Liver (tissue), 9 donors: Measurements from ENCODE around the gene IRAK2. TPM values are rescaled to one million over a fixed set of nuclear protein-coding genes. Genes with fewer than 3 reads are reported as not detected.

Experiments
- DNase-seq: peaks from one replicate; pipeline ENCODE4 v3.0.0-alpha.2; 2017; ENCODE audit warnings: low spot score
- H3K27ac ChIP-seq, 2 donors: one replicate each; pipeline ENCODE4 v1.7.0; 2013; ENCODE audit warnings: inconsistent platforms in 2 of 2, low read length in 2 of 2, control low read depth in 1 of 2, low read depth in 1 of 2, mild to moderate bottlenecking in 1 of 2
- H3K27me3 ChIP-seq, 4 donors: one replicate each; pipeline versions ENCODE4 v1.6.1 to v1.7.0; 2013; ENCODE audit warnings: low read length in 3 of 4, inconsistent platforms in 1 of 4, mild to moderate bottlenecking in 1 of 4, moderate library complexity in 1 of 4; ENCODE audit not compliant: control insufficient read depth in 4 of 4, insufficient read depth in 4 of 4
- H3K36me3 ChIP-seq, 4 donors: one replicate each; pipeline versions ENCODE4 v1.6.1 to v1.7.0; 2013; ENCODE audit warnings: low read length in 3 of 4, mild to moderate bottlenecking in 3 of 4, low read depth in 1 of 4, moderate library complexity in 1 of 4; ENCODE audit not compliant: control insufficient read depth in 4 of 4, insufficient read depth in 3 of 4
- H3K4me1 ChIP-seq, 4 donors: one replicate each; pipeline versions ENCODE4 v1.6.1 to v1.7.0; 2013; ENCODE audit warnings: low read length in 3 of 4, mild to moderate bottlenecking in 3 of 4, moderate library complexity in 1 of 4; ENCODE audit not compliant: control insufficient read depth in 4 of 4, insufficient read depth in 4 of 4
- H3K4me3 ChIP-seq, 3 donors: one replicate each; pipeline versions ENCODE4 v1.6.1 to v1.7.0; 2013; ENCODE audit warnings: low read length in 3 of 3, control low read depth in 1 of 3, low read depth in 1 of 3, mild to moderate bottlenecking in 1 of 3
- H3K9ac ChIP-seq, 2 donors: one replicate each; pipeline ENCODE4 v1.7.0; 2013; ENCODE audit warnings: low read length in 2 of 2, mild to moderate bottlenecking in 2 of 2, moderate library complexity in 2 of 2, control low read depth in 1 of 2, low read depth in 1 of 2
- H3K9me3 ChIP-seq, 4 donors: one replicate each; pipeline versions ENCODE4 v1.6.1 to v1.7.0; 2013; ENCODE audit warnings: low read length in 3 of 4; ENCODE audit not compliant: control insufficient read depth in 4 of 4
- EGR1 ChIP-seq, 2 donors: IDR thresholded peaks; 2 replicates each; pipeline ENCODE4 v1.6.1; 2016 to 2018; ENCODE audit warnings: antibody characterized with exemption in 2 of 2, low read depth in 2 of 2
- FOXA1 ChIP-seq: IDR thresholded peaks from 2 replicates; pipeline ENCODE4 v1.6.1; 2016; ENCODE audit warnings: antibody characterized with exemption
- FOXA2 ChIP-seq: IDR thresholded peaks from 2 replicates; pipeline ENCODE4 v1.6.1; 2016; ENCODE audit warnings: antibody characterized with exemption
- GABPA ChIP-seq, 2 donors: IDR thresholded peaks in 1 of 2; conservative IDR thresholded peaks in 1 of 2; 2 replicates each; pipeline ENCODE4 v1.6.1; 2016; ENCODE audit warnings: antibody characterized with exemption in 2 of 2, mild to moderate bottlenecking in 1 of 2, moderate library complexity in 1 of 2
- HNF4A ChIP-seq, 2 donors: conservative IDR thresholded peaks; 2 replicates each; pipeline ENCODE4 v1.6.1; 2016; ENCODE audit warnings: antibody characterized with exemption in 2 of 2, mild to moderate bottlenecking in 2 of 2
- HNF4G ChIP-seq: IDR thresholded peaks from 2 replicates; pipeline ENCODE4 v1.6.1; 2016; ENCODE audit warnings: antibody characterized with exemption
- JUND ChIP-seq, 2 donors: IDR thresholded peaks; 2 replicates each; pipeline ENCODE4 v1.6.1; 2016; ENCODE audit warnings: antibody characterized with exemption in 2 of 2
- NR2F2 ChIP-seq: IDR thresholded peaks from 2 replicates; pipeline ENCODE4 v1.6.1; 2016; ENCODE audit warnings: antibody characterized with exemption
- RAD21 ChIP-seq, 2 donors: IDR thresholded peaks; 2 replicates each; pipeline ENCODE4 v1.6.1; 2016; ENCODE audit warnings: antibody characterized with exemption in 2 of 2, mild to moderate bottlenecking in 2 of 2
- RXRA ChIP-seq, 2 donors: IDR thresholded peaks; 2 replicates each; pipeline ENCODE4 v1.6.1; 2017 to 2018; ENCODE audit warnings: antibody characterized with exemption in 2 of 2, mild to moderate bottlenecking in 1 of 2
- SP1 ChIP-seq: IDR thresholded peaks from 2 replicates; pipeline ENCODE4 v1.6.1; 2018; ENCODE audit warnings: antibody characterized with exemption, mild to moderate bottlenecking
- TAF1 ChIP-seq: conservative IDR thresholded peaks from 2 replicates; pipeline ENCODE4 v1.6.1; 2016; ENCODE audit warnings: antibody characterized with exemption, mild to moderate bottlenecking
- YY1 ChIP-seq: IDR thresholded peaks from 2 replicates; pipeline ENCODE4 v1.6.1; 2016; ENCODE audit warnings: antibody characterized with exemption, mild to moderate bottlenecking
- WGBS: extraction: QIAGEN DNeasy Blood & Tissue Kit; methylation state at CpG from one replicate; pipeline ENCODE4 v1.1.7; 2013; 5-methylcytosine and 5-hydroxymethylcytosine counted together
- polyA plus RNA-seq, 2 donors: library from polyadenylated mRNA; stranded (reverse) in 1 of 2; unstranded in 1 of 2; fragments of 200-250 nt in 1 of 2; fragments of >200 nt in 1 of 2; fragmentation: Nextera tagmentation in 1 of 2; extraction: Ambion mirVana in 1 of 2; gene quantifications; one replicate each; pipeline versions ENCODE4 v1.2.1 to v1.2.3, GENCODE V29; 2013 to 2015
- total RNA-seq, 2 donors: library from RNA; depleted of rRNA; stranded (reverse); fragments of >200 nt; gene quantifications; one replicate each; pipeline ENCODE4 v1.2.3, GENCODE V29; 2014
- TF ChIP-seq, protein P1 (sequence below): IDR thresholded peaks from 2 replicates; pipeline ENCODE4 v1.6.1; 2016; ENCODE audit warnings: antibody characterized with exemption
- TF ChIP-seq, protein P2 (sequence below): IDR thresholded peaks from 2 replicates; pipeline ENCODE4 v1.6.1; 2016; ENCODE audit warnings: antibody characterized with exemption
- TF ChIP-seq, protein P3 (sequence below): IDR thresholded peaks from 2 replicates; pipeline ENCODE4 v1.6.1; 2016; ENCODE audit warnings: antibody characterized with exemption
- TF ChIP-seq, protein P4 (sequence below): IDR thresholded peaks from 2 replicates; pipeline ENCODE4 v1.6.1; 2016; ENCODE audit warnings: antibody characterized with exemption, mild to moderate bottlenecking
- TF ChIP-seq, protein P5 (sequence below): fragments of 150-350 bp; IDR thresholded peaks from 2 replicates; pipeline ENCODE4 v1.5.1; 2017; ENCODE audit warnings: improper control_type of control experiment, low read depth, low read length; ENCODE audit not compliant: missing input control
- donor health status: healthy.
- donor health status: healthy.
- donor health status: healthy.
- donor health status: healthy.
- donor health status: healthy.

IRAK2 gene
- total and polyA plus RNA-seq, 4 donors = 2.7 to 9.3 (median 5.9) TPM

DNA sequence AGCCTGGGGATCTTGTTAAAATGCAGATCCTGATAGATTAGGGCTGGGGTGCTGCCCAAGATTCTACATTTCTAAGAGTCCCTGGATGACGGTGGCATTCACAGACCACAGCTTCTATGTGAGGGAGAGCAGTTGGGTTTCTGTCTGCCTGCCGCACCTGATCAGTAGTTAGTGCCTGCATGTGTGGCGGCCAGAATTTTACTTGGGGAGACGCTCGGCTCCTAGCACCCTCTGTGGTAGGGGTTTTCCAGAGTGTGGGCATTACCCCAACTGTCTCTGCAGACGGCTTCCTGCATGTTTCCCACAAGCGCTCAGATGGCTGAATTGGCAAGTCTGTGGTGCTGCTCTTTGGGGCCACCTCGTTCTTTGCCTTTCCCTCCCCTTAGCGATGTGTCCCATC, 119.8 kb downstream of the IRAK2 start:
- no peaks in the 10 kb centered on the region for H3K9me3 ChIP-seq
- no peaks in the 10 kb centered on the region for H3K4me1 ChIP-seq
- no peak overlapping the region for H3K4me3 ChIP-seq
- no peaks in the 10 kb centered on the region for H3K27me3 ChIP-seq
- H3K36me3 ChIP-seq = peaks cover 6 to 32% (median 18%) of the 10 kb centered on the region in 4 donors
- WGBS = 82% methylated on average over 9 of the region's 9 CpGs
- TF ChIP-seq SP1 (no peak), FOXA1 (no peak), JUND (IDR thresholded peaks at IDR 0.05) (no peak), HNF4G (no peak), NR2F2 (no peak), RAD21 (IDR thresholded peaks at IDR 0.05) (no peak), EGR1 (IDR thresholded peaks at IDR 0.05; ENCODE audit: low read depth in 2 of 2) (no peak), YY1 (no peak), RXRA (IDR thresholded peaks at IDR 0.05) (no peak), TAF1 (no peak)
- TF ChIP-seq, protein P1, sequence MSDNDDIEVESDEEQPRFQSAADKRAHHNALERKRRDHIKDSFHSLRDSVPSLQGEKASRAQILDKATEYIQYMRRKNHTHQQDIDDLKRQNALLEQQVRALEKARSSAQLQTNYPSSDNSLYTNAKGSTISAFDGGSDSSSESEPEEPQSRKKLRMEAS = no peak
- TF ChIP-seq, protein P2, sequence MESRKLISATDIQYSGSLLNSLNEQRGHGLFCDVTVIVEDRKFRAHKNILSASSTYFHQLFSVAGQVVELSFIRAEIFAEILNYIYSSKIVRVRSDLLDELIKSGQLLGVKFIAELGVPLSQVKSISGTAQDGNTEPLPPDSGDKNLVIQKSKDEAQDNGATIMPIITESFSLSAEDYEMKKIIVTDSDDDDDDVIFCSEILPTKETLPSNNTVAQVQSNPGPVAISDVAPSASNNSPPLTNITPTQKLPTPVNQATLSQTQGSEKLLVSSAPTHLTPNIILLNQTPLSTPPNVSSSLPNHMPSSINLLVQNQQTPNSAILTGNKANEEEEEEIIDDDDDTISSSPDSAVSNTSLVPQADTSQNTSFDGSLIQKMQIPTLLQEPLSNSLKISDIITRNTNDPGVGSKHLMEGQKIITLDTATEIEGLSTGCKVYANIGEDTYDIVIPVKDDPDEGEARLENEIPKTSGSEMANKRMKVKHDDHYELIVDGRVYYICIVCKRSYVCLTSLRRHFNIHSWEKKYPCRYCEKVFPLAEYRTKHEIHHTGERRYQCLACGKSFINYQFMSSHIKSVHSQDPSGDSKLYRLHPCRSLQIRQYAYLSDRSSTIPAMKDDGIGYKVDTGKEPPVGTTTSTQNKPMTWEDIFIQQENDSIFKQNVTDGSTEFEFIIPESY = no peak
- H3K9ac ChIP-seq = no peak overlapping the region
- no peak for DNase-seq
- no peak overlapping the region for H3K27ac ChIP-seq

DNA sequence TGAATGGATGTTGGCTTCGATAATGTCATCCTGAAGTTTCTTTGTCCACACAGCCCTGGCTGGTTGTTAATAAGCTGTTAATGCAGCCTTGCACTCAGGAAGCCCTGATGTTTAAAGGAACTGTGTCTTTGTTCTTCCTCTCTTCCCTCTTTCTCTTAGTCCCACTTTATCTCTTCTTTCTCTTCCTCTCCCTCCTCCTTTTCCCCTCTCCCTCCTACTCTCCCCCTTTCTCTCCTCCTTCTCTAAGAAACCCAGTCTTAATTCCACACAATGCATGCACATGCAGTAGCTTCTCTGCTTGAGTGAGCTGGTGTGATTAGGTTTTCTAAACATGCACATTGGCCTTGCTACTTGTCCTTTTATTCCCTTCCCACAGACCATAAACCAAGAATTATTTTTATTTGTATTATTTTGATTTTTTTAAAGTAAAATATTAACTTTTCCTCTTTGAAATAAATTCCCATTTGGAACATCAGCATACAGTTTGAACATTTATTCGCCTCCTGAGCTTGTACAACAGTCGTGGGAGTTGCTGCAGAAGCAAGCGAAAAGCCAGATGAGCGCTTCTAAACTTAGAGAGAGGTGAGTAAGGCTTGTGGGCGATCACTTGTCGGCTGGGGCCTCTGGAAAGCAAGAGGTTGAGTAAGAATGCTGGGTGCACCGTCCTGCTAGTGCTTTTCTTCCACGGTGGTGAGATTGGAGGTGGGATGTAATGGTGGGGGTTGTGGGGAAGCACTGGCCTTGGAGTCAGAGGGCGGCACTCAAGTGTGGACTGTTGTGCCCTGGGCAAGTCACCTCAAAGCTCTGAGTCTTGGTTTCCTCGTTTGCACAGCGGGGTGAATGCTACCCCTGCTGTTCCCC, 120.8 kb downstream of the IRAK2 start:
- H3K27me3 ChIP-seq = no peaks in the 10 kb centered on the region
- H3K4me3 ChIP-seq = no peak overlapping the region
- WGBS = 91% methylated on average over 12 of the region's 12 CpGs
- H3K4me1 ChIP-seq = no peaks in the 10 kb centered on the region
- H3K9me3 ChIP-seq = no peaks in the 10 kb centered on the region
- peaks cover 6 to 22% (median 11%) of the 10 kb centered on the region in 4 donors for H3K36me3 ChIP-seq
- DNase-seq = no peak
- no peak overlapping the region for H3K27ac ChIP-seq
- TF ChIP-seq HNF4A (conservative IDR thresholded peaks at IDR 0.05) (no peak), SP1 (no peak), FOXA2 (no peak), RXRA (IDR thresholded peaks at IDR 0.05) (no peak), HNF4G (no peak), EGR1 (IDR thresholded peaks at IDR 0.05; ENCODE audit: low read depth in 2 of 2) (no peak), TAF1 (no peak), NR2F2 (no peak), GABPA (IDR thresholded peaks at IDR 0.05 in 1 of 2, conservative IDR thresholded peaks at IDR 0.05 in 1 of 2) (no peak), FOXA1 (no peak), RAD21 (IDR thresholded peaks at IDR 0.05) (no peak), JUND (IDR thresholded peaks at IDR 0.05) (no peak), YY1 (no peak)
- TF ChIP-seq, protein P1 = no peak
- TF ChIP-seq, protein P3, sequence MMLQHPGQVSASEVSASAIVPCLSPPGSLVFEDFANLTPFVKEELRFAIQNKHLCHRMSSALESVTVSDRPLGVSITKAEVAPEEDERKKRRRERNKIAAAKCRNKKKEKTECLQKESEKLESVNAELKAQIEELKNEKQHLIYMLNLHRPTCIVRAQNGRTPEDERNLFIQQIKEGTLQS = no peak
- TF ChIP-seq, protein P4, sequence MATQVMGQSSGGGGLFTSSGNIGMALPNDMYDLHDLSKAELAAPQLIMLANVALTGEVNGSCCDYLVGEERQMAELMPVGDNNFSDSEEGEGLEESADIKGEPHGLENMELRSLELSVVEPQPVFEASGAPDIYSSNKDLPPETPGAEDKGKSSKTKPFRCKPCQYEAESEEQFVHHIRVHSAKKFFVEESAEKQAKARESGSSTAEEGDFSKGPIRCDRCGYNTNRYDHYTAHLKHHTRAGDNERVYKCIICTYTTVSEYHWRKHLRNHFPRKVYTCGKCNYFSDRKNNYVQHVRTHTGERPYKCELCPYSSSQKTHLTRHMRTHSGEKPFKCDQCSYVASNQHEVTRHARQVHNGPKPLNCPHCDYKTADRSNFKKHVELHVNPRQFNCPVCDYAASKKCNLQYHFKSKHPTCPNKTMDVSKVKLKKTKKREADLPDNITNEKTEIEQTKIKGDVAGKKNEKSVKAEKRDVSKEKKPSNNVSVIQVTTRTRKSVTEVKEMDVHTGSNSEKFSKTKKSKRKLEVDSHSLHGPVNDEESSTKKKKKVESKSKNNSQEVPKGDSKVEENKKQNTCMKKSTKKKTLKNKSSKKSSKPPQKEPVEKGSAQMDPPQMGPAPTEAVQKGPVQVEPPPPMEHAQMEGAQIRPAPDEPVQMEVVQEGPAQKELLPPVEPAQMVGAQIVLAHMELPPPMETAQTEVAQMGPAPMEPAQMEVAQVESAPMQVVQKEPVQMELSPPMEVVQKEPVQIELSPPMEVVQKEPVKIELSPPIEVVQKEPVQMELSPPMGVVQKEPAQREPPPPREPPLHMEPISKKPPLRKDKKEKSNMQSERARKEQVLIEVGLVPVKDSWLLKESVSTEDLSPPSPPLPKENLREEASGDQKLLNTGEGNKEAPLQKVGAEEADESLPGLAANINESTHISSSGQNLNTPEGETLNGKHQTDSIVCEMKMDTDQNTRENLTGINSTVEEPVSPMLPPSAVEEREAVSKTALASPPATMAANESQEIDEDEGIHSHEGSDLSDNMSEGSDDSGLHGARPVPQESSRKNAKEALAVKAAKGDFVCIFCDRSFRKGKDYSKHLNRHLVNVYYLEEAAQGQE = no peak
- TF ChIP-seq, protein P2 = no peak
- TF ChIP-seq, protein P5, sequence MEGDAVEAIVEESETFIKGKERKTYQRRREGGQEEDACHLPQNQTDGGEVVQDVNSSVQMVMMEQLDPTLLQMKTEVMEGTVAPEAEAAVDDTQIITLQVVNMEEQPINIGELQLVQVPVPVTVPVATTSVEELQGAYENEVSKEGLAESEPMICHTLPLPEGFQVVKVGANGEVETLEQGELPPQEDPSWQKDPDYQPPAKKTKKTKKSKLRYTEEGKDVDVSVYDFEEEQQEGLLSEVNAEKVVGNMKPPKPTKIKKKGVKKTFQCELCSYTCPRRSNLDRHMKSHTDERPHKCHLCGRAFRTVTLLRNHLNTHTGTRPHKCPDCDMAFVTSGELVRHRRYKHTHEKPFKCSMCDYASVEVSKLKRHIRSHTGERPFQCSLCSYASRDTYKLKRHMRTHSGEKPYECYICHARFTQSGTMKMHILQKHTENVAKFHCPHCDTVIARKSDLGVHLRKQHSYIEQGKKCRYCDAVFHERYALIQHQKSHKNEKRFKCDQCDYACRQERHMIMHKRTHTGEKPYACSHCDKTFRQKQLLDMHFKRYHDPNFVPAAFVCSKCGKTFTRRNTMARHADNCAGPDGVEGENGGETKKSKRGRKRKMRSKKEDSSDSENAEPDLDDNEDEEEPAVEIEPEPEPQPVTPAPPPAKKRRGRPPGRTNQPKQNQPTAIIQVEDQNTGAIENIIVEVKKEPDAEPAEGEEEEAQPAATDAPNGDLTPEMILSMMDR = no peak
- H3K9ac ChIP-seq = no peak overlapping the region
